ENCODE measurements around the gene AHNAK2. TPM values are rescaled to one million over a fixed set of nuclear protein-coding genes. Genes with fewer than 3 reads are reported as not detected.
A peak's percentile ranks its signal among the peaks of the same experiment; 100 is the strongest.

Gene AHNAK2
- total and polyA plus RNA-seq, 2 experiments from 2014 or later: 38.3 to 58.0 TPM

- H2AFZ ChIP-seq: no peak overlapping the region
- H3K36me3 ChIP-seq (ENCODE audit: low read depth): no peaks in the 10 kb centered on the region
- no peak overlapping the region for H3K27ac ChIP-seq
- in situ Hi-C loops (cut with MboI): no loop called here
- H3K27me3 ChIP-seq (replicated peaks; ENCODE audit: insufficient read depth): no peaks in the 10 kb centered on the region
- 49 to 51% methylated on average over 20 to 21 of the region's 21 CpGs for WGBS, 2 experiments (ENCODE audit: low coverage in 1 of 2, low lambda C conversion rate in 2 of 2, missing lambda C conversion rate in 2 of 2)
- peaks cover 24% of the 10 kb centered on the region for H3K4me1 ChIP-seq (ENCODE audit: insufficient read depth)
- H3F3A ChIP-seq (ENCODE audit: insufficient read depth): peaks cover 2% of the 10 kb centered on the region; the same call in 1 of the 2 replicates
- H3K4me2 ChIP-seq (ENCODE audit: unreplicated experiment): no peak overlapping the region
- no peak overlapping the region for H3K9ac ChIP-seq
- no peaks in the 10 kb centered on the region for H4K20me1 ChIP-seq (ENCODE audit: insufficient read depth)
- TF ChIP-seq EZH2phosphoT487 (IDR thresholded peaks at IDR 0.05; ENCODE audit: insufficient read depth, low read depth) (no peak), EZH2 (IDR thresholded peaks at IDR 0.05; ENCODE audit: insufficient read depth, poor library complexity, severe bottlenecking) (no peak)
- no peak overlapping the region for H3K4me3 ChIP-seq
- H3K79me2 ChIP-seq (ENCODE audit: insufficient read depth): no peaks in the 10 kb centered on the region
- DNase-seq: peak; percentile 88
- H3K9me3 ChIP-seq (ENCODE audit: low read depth): no peaks in the 10 kb centered on the region
- no peaks in the 10 kb centered on the region for H3K9me2 ChIP-seq (ENCODE audit: insufficient read depth)
Measured at GRCh38 chr14:104976198-104977007, 1.8 kb downstream of the AHNAK2 start.

- no peaks in the 10 kb centered on the region for H3K79me2 ChIP-seq (ENCODE audit: insufficient read depth)
- peaks cover 32% of the 10 kb centered on the region for H3K4me1 ChIP-seq (ENCODE audit: insufficient read depth)
- H3K4me2 ChIP-seq (ENCODE audit: unreplicated experiment): no peak overlapping the region
- TF ChIP-seq EZH2phosphoT487 (IDR thresholded peaks at IDR 0.05; ENCODE audit: insufficient read depth, low read depth) (no peak), EZH2 (IDR thresholded peaks at IDR 0.05; ENCODE audit: insufficient read depth, poor library complexity, severe bottlenecking) (no peak)
- H2AFZ ChIP-seq: no peak overlapping the region
- H3K27me3 ChIP-seq (replicated peaks; ENCODE audit: insufficient read depth): no peaks in the 10 kb centered on the region
- no peaks in the 10 kb centered on the region for H3K9me2 ChIP-seq (ENCODE audit: insufficient read depth)
- H3K9ac ChIP-seq: no peak overlapping the region
- H3K36me3 ChIP-seq (ENCODE audit: low read depth): no peaks in the 10 kb centered on the region
- H3F3A ChIP-seq (ENCODE audit: insufficient read depth): peaks cover 7% of the 10 kb centered on the region; the same call in 1 of the 2 replicates
- no peaks in the 10 kb centered on the region for H4K20me1 ChIP-seq (ENCODE audit: insufficient read depth)
- DNase-seq: no peak
- H3K27ac ChIP-seq: no peak overlapping the region
- no peak overlapping the region for H3K4me3 ChIP-seq
- WGBS, 2 experiments (ENCODE audit: low coverage in 1 of 2, low lambda C conversion rate in 2 of 2, missing lambda C conversion rate in 2 of 2): 78 to 79% methylated on average over 21 of the region's 21 CpGs
- no peaks in the 10 kb centered on the region for H3K9me3 ChIP-seq (ENCODE audit: low read depth)
- in situ Hi-C loops (cut with MboI): no loop called here
Measured at GRCh38 chr14:104975481-104976197, 2.5 kb downstream of the AHNAK2 start.

- no peaks in the 10 kb centered on the region for H4K20me1 ChIP-seq (ENCODE audit: insufficient read depth)
- no peaks in the 10 kb centered on the region for H3K36me3 ChIP-seq (ENCODE audit: low read depth)
- TF ChIP-seq EZH2 (IDR thresholded peaks at IDR 0.05; ENCODE audit: insufficient read depth, poor library complexity, severe bottlenecking) (no peak), EZH2phosphoT487 (IDR thresholded peaks at IDR 0.05; ENCODE audit: insufficient read depth, low read depth) (no peak)
- DNase-seq: no peak
- H3K4me2 ChIP-seq (ENCODE audit: unreplicated experiment): peak overlapping the region; percentile 31
- peaks cover 7% of the 10 kb centered on the region for H3F3A ChIP-seq (ENCODE audit: insufficient read depth)
- no peaks in the 10 kb centered on the region for H3K9me2 ChIP-seq (ENCODE audit: insufficient read depth)
- peaks cover 32% of the 10 kb centered on the region for H3K4me1 ChIP-seq (ENCODE audit: insufficient read depth)
- no peak overlapping the region for H3K27ac ChIP-seq
- no peak overlapping the region for H2AFZ ChIP-seq
- H3K9me3 ChIP-seq (ENCODE audit: low read depth): no peaks in the 10 kb centered on the region
- 0 out of 2 replicates have a peak overlapping the region, but pooled peaks have one; percentile 55 for H3K9ac ChIP-seq
- no peak overlapping the region for H3K4me3 ChIP-seq
- 95 to 97% methylated on average over 12 to 14 of the region's 14 CpGs for WGBS, 2 experiments (ENCODE audit: low coverage in 1 of 2, low lambda C conversion rate in 2 of 2, missing lambda C conversion rate in 2 of 2)
- 0 out of 2 replicates have a peak, but pooled peaks cover 4% of the 10 kb centered on the region for H3K79me2 ChIP-seq (ENCODE audit: insufficient read depth)
- in situ Hi-C loops (cut with MboI): no loop called here
- no peaks in the 10 kb centered on the region for H3K27me3 ChIP-seq (replicated peaks; ENCODE audit: insufficient read depth)
Measured at GRCh38 chr14:104974665-104975390, 3.3 kb downstream of the AHNAK2 start.

GRCh38 chr14:104974146-104974541, 4.0 kb downstream of the AHNAK2 start:
- TF ChIP-seq EZH2phosphoT487 (IDR thresholded peaks at IDR 0.05; ENCODE audit: insufficient read depth, low read depth) (no peak), EZH2 (IDR thresholded peaks at IDR 0.05; ENCODE audit: insufficient read depth, poor library complexity, severe bottlenecking) (no peak)
- Histone ChIP-seq H3K4me1 (ENCODE audit: insufficient read depth) (peaks cover 38% of the 10 kb centered on the region), H3K9ac (peak overlapping the region; percentile 55), H3K9me2 (ENCODE audit: insufficient read depth) (no peaks in the 10 kb centered on the region), H3K27ac (peak overlapping the region; percentile 94), H2AFZ (peak overlapping the region; percentile 14; the same call in 1 of the 2 replicates), H4K20me1 (ENCODE audit: insufficient read depth) (no peaks in the 10 kb centered on the region), H3F3A (ENCODE audit: insufficient read depth) (peaks cover 7% of the 10 kb centered on the region), H3K36me3 (ENCODE audit: low read depth) (no peaks in the 10 kb centered on the region), H3K4me2 (ENCODE audit: unreplicated experiment) (peak overlapping the region; percentile 31), H3K4me3 (peak overlapping the region; percentile 1; the same call in 1 of the 2 replicates), H3K9me3 (ENCODE audit: low read depth) (no peaks in the 10 kb centered on the region), H3K27me3 (replicated peaks; ENCODE audit: insufficient read depth) (no peaks in the 10 kb centered on the region), H3K79me2 (ENCODE audit: insufficient read depth) (0 out of 2 replicates have a peak, but pooled peaks cover 5% of the 10 kb centered on the region)
- 49 to 54% methylated on average over 12 to 13 of the region's 13 CpGs for WGBS, 2 experiments (ENCODE audit: low coverage in 1 of 2, low lambda C conversion rate in 2 of 2, missing lambda C conversion rate in 2 of 2)
- in situ Hi-C loops (cut with MboI): no loop called here
- no peak for DNase-seq
